GM18507 (cell line): ENCODE results near the gene TUBA3D.
A peak's percentile ranks its signal among the peaks of the same experiment; 100 is the strongest.
"Not testable (repeated sequence)": the region's sequence is repeated elsewhere in the genome, so short reads cannot be mapped to it uniquely, and the experiment has no call there.

Experiments
- DNase-seq: peaks from one replicate; pipeline ENCODE4 v3.0.0; 2011; ENCODE audit warnings: low read depth; ENCODE audit not compliant: insufficient read length; ENCODE audit errors: extremely low spot score
- FAIRE-seq: peaks from 2 replicates; lab custom pipeline; 2011; peaks lifted over from hg19 to GRCh38; lab: Jason Lieb, UNC

TUBA3D gene

GRCh38 chr2:131528981-131529863 lies 53.3 kb downstream of the TUBA3D start:
- not testable (repeated sequence) for DNase-seq
- FAIRE-seq = peak; percentile 88

- not testable (repeated sequence) for DNase-seq, FAIRE-seq
Observed at GRCh38 chr2:131529864-131530445, 54.0 kb downstream of the TUBA3D start.

- DNase-seq, FAIRE-seq: not testable (repeated sequence)
Observed at GRCh38 chr2:131530626-131531344, 54.9 kb downstream of the TUBA3D start.

- not testable (repeated sequence) for FAIRE-seq, DNase-seq
Observed at GRCh38 chr2:131531547-131532185, 55.7 kb downstream of the TUBA3D start.
